ENCODE data around the gene ACSS2. TPM values are rescaled to one million over a fixed set of nuclear protein-coding genes. Genes with fewer than 3 reads are reported as not detected.
"Not testable (repeated sequence)": the region's sequence is repeated elsewhere in the genome, so short reads cannot be mapped to it uniquely, and the experiment has no call there.

The ACSS2 gene
- total RNA-seq, 6 experiments from 2014 or later: 21.9 to 118 (median 45.7) TPM

DNA sequence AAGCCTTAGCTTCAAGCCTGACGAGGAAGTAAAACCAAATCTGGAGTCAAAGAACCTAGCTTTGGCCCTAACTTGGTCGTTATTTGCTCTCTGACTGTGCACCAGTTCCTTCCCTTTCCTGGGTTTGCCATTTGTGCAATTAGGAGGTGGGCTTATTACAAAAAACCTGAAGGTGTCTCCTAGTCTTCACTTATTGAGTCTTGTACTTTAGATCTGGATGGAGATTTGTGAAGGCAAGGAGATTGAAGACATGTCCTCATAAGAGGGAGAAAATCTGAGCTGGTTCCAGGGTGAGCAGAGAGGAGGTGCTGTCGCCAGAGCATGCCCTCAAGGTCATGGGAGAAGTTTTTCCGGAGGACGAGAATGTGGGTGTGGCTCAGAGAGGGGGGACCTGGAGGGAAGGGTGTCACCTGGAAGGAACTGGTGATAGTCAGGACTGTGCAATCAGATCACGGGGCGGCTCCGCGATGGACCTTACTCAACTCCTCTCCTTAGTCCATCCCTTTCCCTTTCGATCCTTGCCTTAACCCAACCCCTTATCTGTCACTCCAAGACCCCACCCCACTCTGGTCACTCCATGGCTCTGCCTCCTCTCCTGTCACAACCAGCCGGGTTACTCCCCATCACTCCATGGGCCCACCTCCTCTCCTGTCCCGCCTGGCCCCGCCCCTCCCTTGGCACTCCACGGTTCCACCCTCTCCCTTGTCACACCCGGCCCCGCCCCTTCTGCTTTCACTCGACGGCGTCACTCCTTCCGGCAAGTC is 588 bp upstream of the ACSS2 start:
- H3K27ac ChIP-seq: peak overlapping the region; percentile 71 to 91 (median 86)

GRCh38 chr20:34880215-34880850 is 3.9 kb downstream of the ACSS2 start:
- DNase-seq (no peak), ATAC-seq (no peak)
- no peak overlapping the region for H3K4me3 ChIP-seq
- H3K9me3 ChIP-seq: no peaks in the 10 kb centered on the region
- H3K36me3 ChIP-seq: peaks cover 2 to 27% (median 5%) of the 10 kb centered on the region in 4 donors
- H3K4me1 ChIP-seq: peaks cover 0 to 29% (median 6%) of the 10 kb centered on the region in 4 donors
- TF ChIP-seq POLR2A (IDR thresholded peaks at IDR 0.05): no peak
- TF ChIP-seq, protein P1, sequence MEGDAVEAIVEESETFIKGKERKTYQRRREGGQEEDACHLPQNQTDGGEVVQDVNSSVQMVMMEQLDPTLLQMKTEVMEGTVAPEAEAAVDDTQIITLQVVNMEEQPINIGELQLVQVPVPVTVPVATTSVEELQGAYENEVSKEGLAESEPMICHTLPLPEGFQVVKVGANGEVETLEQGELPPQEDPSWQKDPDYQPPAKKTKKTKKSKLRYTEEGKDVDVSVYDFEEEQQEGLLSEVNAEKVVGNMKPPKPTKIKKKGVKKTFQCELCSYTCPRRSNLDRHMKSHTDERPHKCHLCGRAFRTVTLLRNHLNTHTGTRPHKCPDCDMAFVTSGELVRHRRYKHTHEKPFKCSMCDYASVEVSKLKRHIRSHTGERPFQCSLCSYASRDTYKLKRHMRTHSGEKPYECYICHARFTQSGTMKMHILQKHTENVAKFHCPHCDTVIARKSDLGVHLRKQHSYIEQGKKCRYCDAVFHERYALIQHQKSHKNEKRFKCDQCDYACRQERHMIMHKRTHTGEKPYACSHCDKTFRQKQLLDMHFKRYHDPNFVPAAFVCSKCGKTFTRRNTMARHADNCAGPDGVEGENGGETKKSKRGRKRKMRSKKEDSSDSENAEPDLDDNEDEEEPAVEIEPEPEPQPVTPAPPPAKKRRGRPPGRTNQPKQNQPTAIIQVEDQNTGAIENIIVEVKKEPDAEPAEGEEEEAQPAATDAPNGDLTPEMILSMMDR (IDR thresholded peaks at IDR 0.05): no peak
- 68% methylated on average over 6 of the region's 6 CpGs for WGBS (ENCODE audit: insufficient coverage, low coverage, low lambda C conversion rate, missing lambda C conversion rate)
- no peaks in the 10 kb centered on the region for H3K27me3 ChIP-seq
- H3K27ac ChIP-seq: peak overlapping the region in 1 of 3 donors; percentile 8
- intact Hi-C loops (cut with DNase I): no loop called here

More for the DNA sequence above, 588 bp upstream of the ACSS2 start:
- ATAC-seq (peak; percentile 81 to 92 (median 86)), DNase-seq (peak in 2 of 3 donors; percentile 100)
- H3K4me3 ChIP-seq: peak overlapping the region; percentile 0 to 69 (median 33)
- intact Hi-C loops (cut with DNase I): no loop called here
- no peak for TF ChIP-seq POLR2A (IDR thresholded peaks at IDR 0.05)
- TF ChIP-seq, protein P1 (IDR thresholded peaks at IDR 0.05): peak in 2 of 4 donors; percentile 6 to 32
- no peaks in the 10 kb centered on the region for H3K9me3 ChIP-seq
- 2% methylated on average over 20 of the region's 20 CpGs for WGBS (ENCODE audit: insufficient coverage, low coverage, low lambda C conversion rate, missing lambda C conversion rate)
- no peaks in the 10 kb centered on the region for H3K36me3 ChIP-seq
- H3K27me3 ChIP-seq: no peaks in the 10 kb centered on the region
- H3K4me1 ChIP-seq: peaks cover 0 to 38% (median 12%) of the 10 kb centered on the region in 4 donors

DNA sequence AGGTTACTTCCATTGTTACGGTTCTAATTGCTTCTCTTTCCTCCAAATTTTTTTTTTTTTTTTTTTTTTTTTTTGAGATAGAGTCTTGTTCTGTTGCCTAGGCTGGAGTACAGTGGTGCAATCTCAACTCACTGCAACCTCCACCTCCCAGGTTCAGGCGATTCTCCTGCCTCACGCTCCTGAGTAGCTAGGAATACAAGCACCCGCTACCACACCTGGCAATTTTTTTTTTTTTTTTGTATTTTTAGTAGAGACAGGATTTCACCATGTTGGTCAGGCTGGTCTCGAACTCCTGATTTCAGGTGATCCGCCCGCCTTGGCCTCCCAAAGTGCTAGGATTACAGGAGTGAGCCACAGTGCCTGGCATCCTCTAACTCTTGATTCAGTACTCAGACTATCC is 4.6 kb downstream of the ACSS2 start:
- H3K4me3 ChIP-seq; DNase-seq; H3K9me3 ChIP-seq; H3K27me3 ChIP-seq; intact Hi-C loops (cut with DNase I); ATAC-seq; H3K27ac ChIP-seq: not testable (repeated sequence)
- peaks cover 2 to 27% (median 5%) of the 10 kb centered on the region in 4 donors for H3K36me3 ChIP-seq
- H3K4me1 ChIP-seq: peaks cover 0 to 30% (median 9%) of the 10 kb centered on the region in 4 donors
- WGBS (ENCODE audit: insufficient coverage, low coverage, low lambda C conversion rate, missing lambda C conversion rate): 62% methylated on average over 6 of the region's 7 CpGs

- peaks cover 2 to 27% (median 5%) of the 10 kb centered on the region in 4 donors for H3K36me3 ChIP-seq
- ATAC-seq (no peak), DNase-seq (no peak)
- WGBS (ENCODE audit: insufficient coverage, low coverage, low lambda C conversion rate, missing lambda C conversion rate): 40% methylated on average over 2 of the region's 2 CpGs
- H3K4me3 ChIP-seq: no peak overlapping the region
- intact Hi-C loops (cut with DNase I): no loop called here
- no peak for TF ChIP-seq POLR2A (IDR thresholded peaks at IDR 0.05)
- TF ChIP-seq, protein P1 (IDR thresholded peaks at IDR 0.05): no peak
- H3K27me3 ChIP-seq: no peaks in the 10 kb centered on the region
- H3K27ac ChIP-seq: no peak overlapping the region
- H3K4me1 ChIP-seq: peaks cover 0 to 37% (median 13%) of the 10 kb centered on the region in 4 donors
- H3K9me3 ChIP-seq: no peaks in the 10 kb centered on the region
These were observed 5.3 kb downstream of the ACSS2 start for GRCh38 chr20:34881689-34882088.

GRCh38 chr20:34883087-34883688 is 6.8 kb downstream of the ACSS2 start:
- TF ChIP-seq, protein P1 (IDR thresholded peaks at IDR 0.05): no peak
- no peak for TF ChIP-seq POLR2A (IDR thresholded peaks at IDR 0.05)
- Histone ChIP-seq H3K4me1 (peaks cover 0 to 33% (median 13%) of the 10 kb centered on the region in 4 donors), H3K27ac (no peak overlapping the region), H3K9me3 (no peaks in the 10 kb centered on the region), H3K4me3 (no peak overlapping the region), H3K36me3 (peaks cover 2 to 27% (median 5%) of the 10 kb centered on the region in 4 donors), H3K27me3 (no peaks in the 10 kb centered on the region)
- intact Hi-C loops (cut with DNase I): no loop called here
- ATAC-seq (no peak), DNase-seq (no peak)
